Glomerular endothelial cell (primary cell): Measurements from ENCODE around the gene ATP6AP1. TPM values are rescaled to one million over a fixed set of nuclear protein-coding genes. Genes with fewer than 3 reads are reported as not detected.

Source experiments
- DNase-seq: peaks from one replicate; pipeline ENCODE4 v3.0.0-alpha.2; 2011; ENCODE audit warnings: low read depth, low spot score; ENCODE audit errors: extremely low read depth
- total RNA-seq: library from RNA; depleted of rRNA; stranded (reverse); fragments of >200 nt; gene quantifications from 2 replicates; pipeline ENCODE4 v1.2.3, GENCODE V29; 2015

The ATP6AP1 gene
- total RNA-seq, 1 donor from 2014 or later, result 164 TPM

DNA sequence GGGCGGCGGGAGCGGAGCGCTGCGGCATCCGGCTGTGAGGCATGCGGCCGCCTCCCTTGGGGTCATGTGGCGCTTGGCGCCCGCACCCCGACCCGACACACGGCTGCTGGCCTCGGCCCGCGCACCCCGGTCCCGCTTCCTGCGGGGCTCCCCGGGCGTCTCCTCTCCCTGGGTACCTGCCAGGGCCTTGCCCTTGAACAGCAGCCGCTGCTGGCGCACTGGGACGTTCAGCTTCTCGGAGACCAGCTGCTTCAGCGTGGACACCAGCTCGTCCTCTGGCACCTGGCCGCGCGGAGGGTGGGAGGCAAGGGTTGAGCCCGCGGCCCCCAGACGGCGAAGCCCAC, 57.5 kb downstream of the ATP6AP1 start:
- no peak for DNase-seq

Other genes with a start within 250 kb of the ATP6AP1 start
- gene OPN1MW, start 246.1 kb upstream of the ATP6AP1 start, total RNA-seq, result not detected in 2 replicates
- not detected in 2 replicates for gene OPN1MW2, start 208.9 kb upstream of the ATP6AP1 start, total RNA-seq
- gene OPN1MW3, start 171.1 kb upstream of the ATP6AP1 start, total RNA-seq, result not detected in 2 replicates
- not detected in 2 replicates for gene TEX28, start 133.6 kb upstream of the ATP6AP1 start, total RNA-seq
- gene TKTL1, start 132.9 kb upstream of the ATP6AP1 start, total RNA-seq, result not detected in 2 replicates
- gene FLNA, start 54.0 kb upstream of the ATP6AP1 start, total RNA-seq, result 2,158 and 2,243 TPM in 2 replicates
- 61.2 and 64.1 TPM in 2 replicates for gene EMD, start 49.4 kb upstream of the ATP6AP1 start, total RNA-seq
- gene RPL10, start 30.3 kb upstream of the ATP6AP1 start, total RNA-seq, result 5,051 and 8,288 TPM in 2 replicates
- gene DNASE1L1, start 19.4 kb upstream of the ATP6AP1 start, total RNA-seq, result 71.8 and 97.7 TPM in 2 replicates
- gene TAFAZZIN, start 17.1 kb upstream of the ATP6AP1 start, total RNA-seq, result 37.7 and 75.2 TPM in 2 replicates
- gene GDI1, start 8.5 kb downstream of the ATP6AP1 start, total RNA-seq, result 84.3 and 115 TPM in 2 replicates
- gene FAM50A, start 15.5 kb downstream of the ATP6AP1 start, total RNA-seq, result 78.8 and 92.5 TPM in 2 replicates
- gene PLXNA3, start 29.6 kb downstream of the ATP6AP1 start, total RNA-seq, result 25.4 and 29.2 TPM in 2 replicates
- 28.0 and 28.9 TPM in 2 replicates for gene LAGE3, start 50.6 kb downstream of the ATP6AP1 start, total RNA-seq
- 41.1 TPM in 2 replicates for gene UBL4A, start 57.9 kb downstream of the ATP6AP1 start, total RNA-seq
- 31.8 and 33.3 TPM in 2 replicates for gene SLC10A3, start 62.0 kb downstream of the ATP6AP1 start, total RNA-seq
- 35.4 and 36.4 TPM in 2 replicates for gene FAM3A, start 87.6 kb downstream of the ATP6AP1 start, total RNA-seq
- gene G6PD, start 118.2 kb downstream of the ATP6AP1 start, total RNA-seq, result 81.1 and 102 TPM in 2 replicates
- 13.5 and 18.8 TPM in 2 replicates for gene IKBKG, start 118.9 kb downstream of the ATP6AP1 start, total RNA-seq
- gene CTAG1A, start 156.5 kb downstream of the ATP6AP1 start, total RNA-seq, result not detected in 2 replicates
- not detected in 2 replicates for gene CTAG1B, start 190.6 kb downstream of the ATP6AP1 start, total RNA-seq
- gene CTAG2, start 224.9 kb downstream of the ATP6AP1 start, total RNA-seq, result not detected in 2 replicates